ENCODE measurements around the gene RELN. TPM values are rescaled to one million over a fixed set of nuclear protein-coding genes. Genes with fewer than 3 reads are reported as not detected.

The RELN gene
- total and polyA plus RNA-seq, 9 of the 15 experiments (the other 6 are each of a cell fraction or from before 2014, with no cell fraction given) = 12.9 to 43.2 (median 18.1) TPM

DNA sequence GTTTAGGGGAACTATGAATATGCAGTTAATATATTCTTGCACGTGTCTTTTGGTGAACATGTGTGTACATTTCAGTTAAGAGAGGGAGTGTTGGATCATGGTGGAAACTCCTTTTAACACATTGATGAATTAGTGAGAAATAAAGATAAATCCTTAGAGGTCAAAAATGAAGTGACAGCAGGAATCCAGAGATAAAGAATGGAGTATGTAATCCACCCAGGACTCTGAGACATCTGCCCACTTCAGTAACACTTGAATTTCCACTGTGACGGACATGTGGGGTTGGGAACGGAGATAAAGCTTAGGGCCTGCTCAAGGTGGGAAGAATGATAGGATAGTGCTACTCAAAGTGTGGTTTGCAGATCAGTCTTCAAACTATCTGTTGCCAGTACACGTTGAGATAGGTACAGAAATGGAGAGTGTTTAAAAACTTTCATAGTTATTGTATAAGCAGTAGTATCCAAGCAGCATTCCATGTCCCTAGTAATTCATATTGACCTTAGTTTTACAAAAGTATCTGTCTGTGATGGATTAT, 6.6 kb upstream of the RELN start (continued):
- TF ChIP-seq ZNF318 (IDR thresholded peaks at IDR 0.05; ENCODE audit: borderline replicate concordance in 1 of 2, low read depth in 1 of 2) = peak; percentile 85 to 88; a peak in 3 of 4 replicates
- TF ChIP-seq RBFOX2 (IDR thresholded peaks at IDR 0.05; ENCODE audit: low read depth, low read length) = no peak
- peak; percentile 81; the same call in 1 of the 2 replicates for TF ChIP-seq TRIM28 (IDR thresholded peaks at IDR 0.05)
- TF ChIP-seq C11orf30 (IDR thresholded peaks at IDR 0.05; ENCODE audit: low read depth) = peak; percentile 19; the same call in 1 of the 2 replicates
- TF ChIP-seq RBM39 (optimal IDR thresholded peaks at IDR 0.05; ENCODE audit: low read depth, low read length) = no peak
- TF ChIP-seq ZNF57 (CRISPR knock-in tag; IDR thresholded peaks at IDR 0.05) = 0 out of 2 replicates have a peak, but pooled peaks have one; percentile 30
- no peak for TF ChIP-seq ZNF717 (CRISPR knock-in tag; IDR thresholded peaks at IDR 0.05)
- TF ChIP-seq HDAC3 (IDR thresholded peaks at IDR 0.05; ENCODE audit: borderline replicate concordance, partially characterized antibody) = peak; percentile 99
- TF ChIP-seq POU5F1 (IDR thresholded peaks at IDR 0.05; ENCODE audit: borderline replicate concordance, low read depth, low read length, partially characterized antibody) = no peak
- TF ChIP-seq ZNF589 (CRISPR knock-in tag; IDR thresholded peaks at IDR 0.05; ENCODE audit: low read depth) = peak; percentile 100
- TF ChIP-seq U2AF2 (optimal IDR thresholded peaks at IDR 0.05; ENCODE audit: low read depth, low read length) = no peak
- TF ChIP-seq KAT7 (CRISPR knock-in tag; IDR thresholded peaks at IDR 0.05; ENCODE audit: borderline replicate concordance) = peak; percentile 42; the same call in 1 of the 2 replicates
- peak; percentile 100 for TF ChIP-seq CBFA2T2 (conservative IDR thresholded peaks at IDR 0.05)
- no peak for TF ChIP-seq CEBPG (CRISPR knock-in tag; IDR thresholded peaks at IDR 0.05)
- 0 out of 4 replicates have a peak, but pooled peaks of 1 of the 2 experiments have one; percentile 49 for TF ChIP-seq CEBPG (tag; conservative IDR thresholded peaks at IDR 0.05 in 1 of 2, IDR thresholded peaks at IDR 0.05 in 1 of 2)
- no peak for TF ChIP-seq ZBTB8A (IDR thresholded peaks at IDR 0.05; ENCODE audit: partially characterized antibody)
- no peak for TF ChIP-seq NFE2L1 (tag; IDR thresholded peaks at IDR 0.05; ENCODE audit: borderline replicate concordance, low read depth)
- peak; percentile 98 for TF ChIP-seq SMAD4 (CRISPR knock-in tag; conservative IDR thresholded peaks at IDR 0.05)
- peak; percentile 99 for TF ChIP-seq MEIS2 (IDR thresholded peaks at IDR 0.05; ENCODE audit: partially characterized antibody)
- 0 out of 2 replicates have a peak, but pooled peaks have one; percentile 76 for TF ChIP-seq ZNF444 (CRISPR knock-in tag; IDR thresholded peaks at IDR 0.05)
- peak; percentile 88 for TF ChIP-seq PYGO2 (tag; IDR thresholded peaks at IDR 0.05)
- TF ChIP-seq PHF20 (IDR thresholded peaks at IDR 0.05; ENCODE audit: partially characterized antibody) = peak; percentile 26
